Type B pancreatic cell (in vitro differentiated cells): Measurements from ENCODE around the gene ZNF664. TPM values are rescaled to one million over a fixed set of nuclear protein-coding genes. Genes with fewer than 3 reads are reported as not detected.

Experiments
- DNase-seq: peaks from one replicate; pipeline ENCODE4 v3.0.0; 2021; ENCODE audit warnings: mixed read lengths; ENCODE audit not compliant: unreplicated experiment; ENCODE audit errors: extremely low spot score
- H3K27ac Mint-ChIP-seq: 2 replicates; pipeline ENCODE4 v1.8.0; 2021; ENCODE audit warnings: mild to moderate bottlenecking, mixed read lengths
- H3K27me3 Mint-ChIP-seq: 2 replicates; pipeline ENCODE4 v1.8.0; 2021; ENCODE audit warnings: mixed read lengths
- H3K36me3 Mint-ChIP-seq: 2 replicates; pipeline ENCODE4 v1.8.0; 2021; ENCODE audit warnings: mixed read lengths
- H3K4me1 Mint-ChIP-seq: one replicate; pipeline ENCODE4 v1.8.0; 2021; ENCODE audit warnings: mixed read lengths; ENCODE audit not compliant: unreplicated experiment
- H3K4me3 Mint-ChIP-seq: 2 replicates; pipeline ENCODE4 v1.8.0; 2021; ENCODE audit warnings: mild to moderate bottlenecking, mixed read lengths
- H3K9me3 Mint-ChIP-seq: 2 replicates; pipeline ENCODE4 v1.8.0; 2021; ENCODE audit warnings: mixed read lengths
- CTCF ChIP-seq: fragments of 200-600 bp; sonication (generic); conservative IDR thresholded peaks from 2 replicates; pipeline ENCODE4 v1.5.0; 2021; ENCODE audit warnings: antibody characterized with exemption, mild to moderate bottlenecking
- total RNA-seq: library from RNA; stranded (reverse); gene quantifications from 2 replicates; pipeline ENCODE4 v1.2.1, GENCODE V29; 2021; ENCODE audit warnings: low replicate concordance

ZNF664 gene
- total RNA-seq, 1 donor from 2014 or later, result 149 TPM

- Mint-ChIP-seq H3K4me3 (no peak overlapping the region), H3K27me3 (no peaks in the 10 kb centered on the region), H3K4me1 (peaks cover 26% of the 10 kb centered on the region), H3K36me3 (peaks cover 13% of the 10 kb centered on the region), H3K9me3 (peaks cover 6% of the 10 kb centered on the region), H3K27ac (peak overlapping the region; percentile 24)
- no peak for DNase-seq
- TF ChIP-seq CTCF, result no peak
Observed at GRCh38 chr12:124045671-124046455, 72.8 kb downstream of the ZNF664 start.

- no peaks in the 10 kb centered on the region for H3K27me3 Mint-ChIP-seq
- H3K4me3 Mint-ChIP-seq, result no peak overlapping the region
- H3K4me1 Mint-ChIP-seq, result peaks cover 25% of the 10 kb centered on the region
- peaks cover 13% of the 10 kb centered on the region for H3K36me3 Mint-ChIP-seq
- H3K27ac Mint-ChIP-seq, result no peak overlapping the region
- DNase-seq, result no peak
- H3K9me3 Mint-ChIP-seq, result peaks cover 6% of the 10 kb centered on the region
- no peak for TF ChIP-seq CTCF
Observed at GRCh38 chr12:124046456-124046740, 73.4 kb downstream of the ZNF664 start.

- Mint-ChIP-seq H3K27me3 (no peaks in the 10 kb centered on the region), H3K9me3 (peaks cover 6% of the 10 kb centered on the region), H3K36me3 (peaks cover 13% of the 10 kb centered on the region), H3K27ac (no peak overlapping the region), H3K4me1 (peaks cover 31% of the 10 kb centered on the region), H3K4me3 (no peak overlapping the region)
- DNase-seq, result no peak
- no peak for TF ChIP-seq CTCF
Observed at GRCh38 chr12:124047045-124047566, 74.1 kb downstream of the ZNF664 start.

GRCh38 chr12:124049451-124050094 is 76.6 kb downstream of the ZNF664 start:
- H3K9me3 Mint-ChIP-seq, result peaks cover 6% of the 10 kb centered on the region
- no peaks in the 10 kb centered on the region for H3K27me3 Mint-ChIP-seq
- H3K4me3 Mint-ChIP-seq, result no peak overlapping the region
- H3K27ac Mint-ChIP-seq, result no peak overlapping the region
- DNase-seq, result no peak
- H3K36me3 Mint-ChIP-seq, result peaks cover 13% of the 10 kb centered on the region
- peaks cover 34% of the 10 kb centered on the region for H3K4me1 Mint-ChIP-seq
- no peak for TF ChIP-seq CTCF

GRCh38 chr12:124053851-124054250 is 80.8 kb downstream of the ZNF664 start:
- H3K36me3 Mint-ChIP-seq, result no peaks in the 10 kb centered on the region
- no peaks in the 10 kb centered on the region for H3K27me3 Mint-ChIP-seq
- TF ChIP-seq CTCF, result peak; percentile 78
- H3K4me1 Mint-ChIP-seq, result peaks cover 38% of the 10 kb centered on the region
- no peaks in the 10 kb centered on the region for H3K9me3 Mint-ChIP-seq
- H3K4me3 Mint-ChIP-seq, result peak overlapping the region; percentile 25
- no peak for DNase-seq
- H3K27ac Mint-ChIP-seq, result peak overlapping the region; percentile 71
